ENCODE data around the gene AP3B1.

AP3B1 gene

DNA sequence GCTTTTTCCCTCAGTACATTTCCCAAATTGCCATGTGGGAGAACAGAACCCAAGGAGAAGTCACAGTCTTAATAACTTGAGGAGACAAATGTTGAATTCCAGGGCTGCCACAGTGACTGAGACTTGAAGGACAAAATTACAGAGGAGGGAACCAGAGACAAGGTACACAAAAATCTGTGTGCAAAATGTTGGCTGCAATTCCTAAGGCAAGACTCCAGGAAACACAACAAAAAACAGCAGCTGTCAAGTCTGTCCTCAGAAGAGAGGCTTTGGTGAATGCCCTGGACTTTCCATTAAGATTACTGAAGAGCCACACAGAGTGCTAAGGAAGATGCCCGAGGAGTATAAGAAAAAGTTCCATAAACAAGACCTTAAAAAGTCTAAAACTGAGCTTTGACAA is 21.1 kb downstream of the AP3B1 start:
- H3K27ac ChIP-seq (ENCODE audit: low read depth, low read length) = no peak overlapping the region
- no peak overlapping the region for H3K4me3 ChIP-seq (ENCODE audit: low read depth, low read length)
- no peaks in the 10 kb centered on the region for H3K27me3 ChIP-seq (ENCODE audit: control insufficient read depth, insufficient read depth, low read length)
- H3K9me3 ChIP-seq (ENCODE audit: control insufficient read depth, insufficient read depth, low read depth, low read length) = no peaks in the 10 kb centered on the region
- H3K4me1 ChIP-seq (ENCODE audit: control insufficient read depth, insufficient read depth, low read length) = peaks cover 42% of the 10 kb centered on the region
- H3K9ac ChIP-seq (ENCODE audit: low read length) = no peak overlapping the region
- H3K36me3 ChIP-seq (ENCODE audit: control insufficient read depth, insufficient read depth, low read length) = no peaks in the 10 kb centered on the region

DNA sequence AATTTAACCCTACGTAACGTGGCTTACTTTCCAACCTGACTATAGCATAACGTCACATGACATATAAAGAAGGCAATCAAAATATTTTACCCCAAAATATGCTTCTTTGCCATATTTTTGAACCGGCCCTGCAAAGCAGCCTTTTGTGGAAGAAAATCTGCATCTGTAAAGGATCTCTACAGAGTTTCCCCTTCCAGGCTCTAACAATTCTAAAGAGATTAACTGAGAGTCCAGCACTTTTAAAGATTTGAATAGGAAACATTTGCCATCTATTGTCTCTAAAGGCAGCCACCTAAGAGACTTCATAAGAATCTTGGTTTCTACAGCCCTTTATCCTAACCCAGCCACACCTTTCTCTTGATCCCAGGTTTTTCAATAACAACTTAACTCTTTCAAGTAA is 22.7 kb downstream of the AP3B1 start:
- peak overlapping the region; percentile 79 for H3K27ac ChIP-seq (ENCODE audit: low read depth, low read length)
- H3K4me3 ChIP-seq (ENCODE audit: low read depth, low read length) = 0 out of 2 replicates have a peak overlapping the region, but pooled peaks have one; percentile 6

DNA sequence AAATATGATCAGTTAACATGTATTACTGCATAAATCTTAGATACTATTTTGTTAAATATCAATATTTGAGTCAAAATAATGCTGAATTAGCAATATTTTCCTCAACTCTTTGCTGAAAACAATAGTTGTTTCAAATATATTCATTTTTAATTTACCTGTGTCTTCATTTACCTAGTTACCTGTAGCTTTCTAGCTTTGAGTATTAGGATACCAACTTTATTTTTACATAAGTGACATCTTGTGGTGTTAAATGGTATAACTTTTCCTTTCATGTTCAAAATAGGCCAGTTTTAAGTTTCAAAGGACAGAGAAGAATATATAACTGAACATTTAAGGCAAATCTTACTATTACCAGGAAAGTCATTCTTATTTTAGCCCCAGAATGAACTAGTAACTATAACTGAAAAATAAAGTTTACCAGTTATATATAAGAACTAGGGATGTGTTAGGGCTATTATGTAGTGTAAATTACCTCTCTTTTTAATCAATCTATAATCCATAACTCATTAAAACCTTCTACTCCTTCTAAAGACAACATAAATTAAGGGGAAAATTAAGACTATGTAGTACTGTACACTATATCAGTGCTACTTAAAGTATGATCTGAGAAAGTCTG is 25.3 kb downstream of the AP3B1 start:
- Histone ChIP-seq H3K9ac (ENCODE audit: low read length) (no peak overlapping the region), H3K27ac (ENCODE audit: low read depth, low read length) (no peak overlapping the region), H3K36me3 (ENCODE audit: control insufficient read depth, insufficient read depth, low read length) (peaks cover 16% of the 10 kb centered on the region), H3K4me1 (ENCODE audit: control insufficient read depth, insufficient read depth, low read length) (peaks cover 36% of the 10 kb centered on the region), H3K4me3 (ENCODE audit: low read depth, low read length) (no peak overlapping the region), H3K9me3 (ENCODE audit: control insufficient read depth, insufficient read depth, low read depth, low read length) (no peaks in the 10 kb centered on the region), H3K27me3 (ENCODE audit: control insufficient read depth, insufficient read depth, low read length) (no peaks in the 10 kb centered on the region)

More for the DNA sequence above, 22.7 kb downstream of the AP3B1 start:
- H3K36me3 ChIP-seq (ENCODE audit: control insufficient read depth, insufficient read depth, low read length) = no peaks in the 10 kb centered on the region
- no peaks in the 10 kb centered on the region for H3K9me3 ChIP-seq (ENCODE audit: control insufficient read depth, insufficient read depth, low read depth, low read length)
- H3K4me1 ChIP-seq (ENCODE audit: control insufficient read depth, insufficient read depth, low read length) = peaks cover 37% of the 10 kb centered on the region
- H3K9ac ChIP-seq (ENCODE audit: low read length) = no peak overlapping the region
- H3K27me3 ChIP-seq (ENCODE audit: control insufficient read depth, insufficient read depth, low read length) = no peaks in the 10 kb centered on the region

DNA sequence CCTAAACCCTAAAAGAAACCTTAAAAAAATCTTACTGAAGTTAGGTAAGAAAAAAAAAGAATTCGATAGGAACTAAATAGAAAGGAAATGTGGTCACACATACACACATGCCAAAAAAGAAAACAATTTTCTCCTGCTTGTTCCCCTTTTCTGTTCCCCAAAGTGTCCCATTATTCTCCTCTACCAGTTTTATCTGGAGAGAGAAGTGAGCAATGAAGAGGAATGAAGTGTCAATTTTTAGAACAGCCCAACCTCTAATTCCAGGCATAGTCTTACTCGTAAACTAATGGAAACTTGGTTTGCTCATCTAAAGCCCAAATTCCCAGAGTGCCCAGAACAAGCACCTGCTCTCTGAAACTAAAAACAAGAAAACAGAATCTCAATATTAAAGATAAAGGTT is 26.1 kb downstream of the AP3B1 start:
- H3K4me3 ChIP-seq (ENCODE audit: low read depth, low read length) = no peak overlapping the region
- H3K9me3 ChIP-seq (ENCODE audit: control insufficient read depth, insufficient read depth, low read depth, low read length) = no peaks in the 10 kb centered on the region
- no peaks in the 10 kb centered on the region for H3K27me3 ChIP-seq (ENCODE audit: control insufficient read depth, insufficient read depth, low read length)
- peaks cover 22% of the 10 kb centered on the region for H3K36me3 ChIP-seq (ENCODE audit: control insufficient read depth, insufficient read depth, low read length)
- H3K27ac ChIP-seq (ENCODE audit: low read depth, low read length) = no peak overlapping the region
- H3K9ac ChIP-seq (ENCODE audit: low read length) = no peak overlapping the region
- peaks cover 28% of the 10 kb centered on the region for H3K4me1 ChIP-seq (ENCODE audit: control insufficient read depth, insufficient read depth, low read length)

DNA sequence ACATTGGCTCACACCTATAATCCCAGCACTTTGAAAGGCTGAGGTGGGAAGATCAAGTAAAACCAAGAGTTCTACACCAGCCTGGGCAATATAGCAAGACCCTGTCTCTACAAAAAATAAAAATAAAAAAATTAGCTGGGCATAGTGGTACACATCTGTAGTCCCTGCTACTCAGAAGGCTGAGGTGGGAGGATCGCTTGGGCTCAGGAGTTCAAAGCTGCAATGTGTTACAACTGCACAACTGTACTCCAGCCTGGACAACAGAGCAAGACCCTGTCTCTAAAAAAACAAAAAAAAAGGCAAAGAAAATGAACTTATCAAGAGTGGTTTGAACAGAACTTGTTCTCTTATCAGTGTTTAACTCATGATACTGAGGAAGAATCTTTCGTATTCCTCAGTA is 29.3 kb downstream of the AP3B1 start:
- no peak overlapping the region for H3K27ac ChIP-seq (ENCODE audit: low read depth, low read length)
- no peak overlapping the region for H3K4me3 ChIP-seq (ENCODE audit: low read depth, low read length)
- H3K9ac ChIP-seq (ENCODE audit: low read length) = no peak overlapping the region
- H3K27me3 ChIP-seq (ENCODE audit: control insufficient read depth, insufficient read depth, low read length) = no peaks in the 10 kb centered on the region
- H3K36me3 ChIP-seq (ENCODE audit: control insufficient read depth, insufficient read depth, low read length) = peaks cover 29% of the 10 kb centered on the region
- H3K4me1 ChIP-seq (ENCODE audit: control insufficient read depth, insufficient read depth, low read length) = peaks cover under 1% of the 10 kb centered on the region; the same call in 1 of the 2 replicates
- H3K9me3 ChIP-seq (ENCODE audit: control insufficient read depth, insufficient read depth, low read depth, low read length) = no peaks in the 10 kb centered on the region

DNA sequence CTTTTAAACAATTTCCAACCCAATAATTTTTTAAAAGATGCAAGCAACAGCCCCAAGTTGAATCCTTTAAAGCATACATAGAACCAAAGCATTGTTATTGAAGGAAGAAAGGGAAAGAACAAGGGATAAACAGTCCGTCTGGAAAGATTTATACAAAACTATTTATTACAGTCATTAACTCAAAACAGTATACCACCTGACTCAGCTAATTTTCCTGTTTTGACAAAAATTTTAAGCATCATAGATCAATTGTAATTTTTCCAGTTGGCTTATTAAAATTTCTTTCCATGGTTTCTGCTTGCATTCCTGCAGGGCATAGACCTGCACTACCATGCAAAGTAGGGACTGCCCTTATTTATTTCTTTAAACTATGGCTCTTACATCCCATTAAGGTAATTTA is 29.9 kb downstream of the AP3B1 start:
- Histone ChIP-seq H3K4me3 (ENCODE audit: low read depth, low read length) (no peak overlapping the region), H3K36me3 (ENCODE audit: control insufficient read depth, insufficient read depth, low read length) (peaks cover 29% of the 10 kb centered on the region), H3K9ac (ENCODE audit: low read length) (no peak overlapping the region), H3K27ac (ENCODE audit: low read depth, low read length) (no peak overlapping the region), H3K27me3 (ENCODE audit: control insufficient read depth, insufficient read depth, low read length) (no peaks in the 10 kb centered on the region), H3K9me3 (ENCODE audit: control insufficient read depth, insufficient read depth, low read depth, low read length) (no peaks in the 10 kb centered on the region), H3K4me1 (ENCODE audit: control insufficient read depth, insufficient read depth, low read length) (no peaks in the 10 kb centered on the region)

DNA sequence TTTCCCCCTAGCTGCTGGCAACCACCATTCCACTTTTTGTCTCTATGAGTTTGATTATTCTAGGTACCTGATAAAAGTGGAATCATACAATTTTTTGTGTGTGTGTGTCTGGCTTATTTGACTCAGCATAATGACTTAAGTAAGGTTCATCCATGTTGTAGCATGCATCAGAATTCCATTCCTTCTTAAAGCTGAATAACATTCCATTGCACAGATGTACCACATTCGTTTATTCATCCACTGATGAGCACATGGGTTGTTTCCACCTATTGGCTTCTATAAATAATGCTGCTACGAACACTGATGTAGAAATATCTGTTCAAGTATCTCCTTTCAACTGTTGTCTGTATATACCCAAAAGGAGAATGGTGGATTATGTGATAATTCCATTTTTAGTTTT is 33.7 kb downstream of the AP3B1 start:
- Histone ChIP-seq H3K36me3 (ENCODE audit: control insufficient read depth, insufficient read depth, low read length) (peaks cover 22% of the 10 kb centered on the region), H3K27ac (ENCODE audit: low read depth, low read length) (no peak overlapping the region), H3K4me3 (ENCODE audit: low read depth, low read length) (no peak overlapping the region), H3K9me3 (ENCODE audit: control insufficient read depth, insufficient read depth, low read depth, low read length) (no peaks in the 10 kb centered on the region), H3K27me3 (ENCODE audit: control insufficient read depth, insufficient read depth, low read length) (no peaks in the 10 kb centered on the region), H3K4me1 (ENCODE audit: control insufficient read depth, insufficient read depth, low read length) (no peaks in the 10 kb centered on the region), H3K9ac (ENCODE audit: low read length) (no peak overlapping the region)

DNA sequence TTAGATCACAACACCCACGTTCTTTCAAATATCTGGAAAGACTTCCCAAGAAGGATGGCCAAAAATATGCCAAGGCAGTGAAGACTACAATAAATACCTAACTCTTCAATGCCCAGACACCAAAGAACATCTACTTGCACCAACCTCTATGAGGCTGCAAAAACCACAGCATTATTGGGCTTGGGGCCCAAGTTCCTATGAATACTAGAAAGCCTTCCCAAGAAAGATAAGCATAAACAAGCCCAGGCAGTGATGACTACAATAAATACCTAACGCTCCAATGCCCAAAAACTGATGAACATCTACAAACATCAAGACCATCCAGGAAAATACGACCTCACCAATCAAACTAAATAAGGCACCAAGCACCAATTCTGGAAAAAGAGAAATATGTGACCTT is 41.3 kb downstream of the AP3B1 start:
- Histone ChIP-seq H3K27me3 (ENCODE audit: control insufficient read depth, insufficient read depth, low read length) (no peaks in the 10 kb centered on the region), H3K36me3 (ENCODE audit: control insufficient read depth, insufficient read depth, low read length) (no peaks in the 10 kb centered on the region), H3K27ac (ENCODE audit: low read depth, low read length) (no peak overlapping the region), H3K4me3 (ENCODE audit: low read depth, low read length) (no peak overlapping the region), H3K4me1 (ENCODE audit: control insufficient read depth, insufficient read depth, low read length) (peaks cover 9% of the 10 kb centered on the region; the same call in 1 of the 2 replicates), H3K9ac (ENCODE audit: low read length) (no peak overlapping the region), H3K9me3 (ENCODE audit: control insufficient read depth, insufficient read depth, low read depth, low read length) (no peaks in the 10 kb centered on the region)

DNA sequence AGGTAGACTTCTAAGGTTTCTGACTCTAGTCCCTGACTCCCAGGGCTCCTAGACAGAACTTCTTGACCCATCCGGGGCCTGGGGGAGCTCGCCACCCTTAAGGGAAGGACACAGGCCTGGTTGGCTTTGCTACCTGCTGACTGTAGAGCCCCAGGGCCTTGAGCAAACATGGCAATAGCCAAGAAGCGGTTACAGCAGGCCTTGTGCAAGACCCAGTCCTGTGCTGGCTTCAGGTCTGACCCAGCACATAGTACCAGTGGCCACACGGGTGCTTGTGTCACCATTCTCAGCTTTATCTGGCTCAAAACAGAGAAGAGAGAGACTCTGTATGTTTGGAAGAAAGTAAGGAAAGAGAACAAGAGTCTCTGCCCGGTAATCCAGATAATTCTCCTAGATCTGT is 41.8 kb downstream of the AP3B1 start:
- H3K27ac ChIP-seq (ENCODE audit: low read depth, low read length) = no peak overlapping the region
- no peak overlapping the region for H3K9ac ChIP-seq (ENCODE audit: low read length)

DNA sequence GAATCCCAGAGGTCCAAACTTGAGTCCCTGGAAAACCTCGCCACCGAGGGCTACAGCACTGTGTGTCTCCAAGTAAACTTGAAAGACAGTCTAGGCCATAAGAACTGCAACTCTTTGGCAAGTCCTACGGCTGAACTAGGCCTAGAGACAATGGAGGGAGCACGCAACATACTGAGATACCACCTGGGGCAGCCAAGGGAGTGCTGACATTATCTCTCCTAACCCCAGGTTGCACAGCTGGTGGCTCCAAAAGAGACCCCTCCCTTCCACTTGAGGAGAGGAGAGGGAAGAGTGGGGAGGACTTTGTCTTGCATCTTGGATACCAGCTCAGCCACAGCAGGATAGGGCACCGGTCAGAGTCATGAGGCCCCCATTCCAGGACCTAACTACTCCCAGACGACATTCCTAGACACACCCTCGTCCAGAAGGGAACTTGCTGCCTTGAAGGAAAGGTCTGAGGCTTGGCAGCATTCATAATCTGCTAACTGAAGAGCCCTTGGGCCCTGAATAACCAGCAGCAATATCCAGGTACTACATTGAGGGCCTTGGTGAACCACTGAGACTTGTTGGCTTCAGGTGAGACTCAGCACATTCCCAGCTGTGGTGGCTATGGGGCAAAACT is 42.7 kb downstream of the AP3B1 start:
- Histone ChIP-seq H3K4me1 (ENCODE audit: control insufficient read depth, insufficient read depth, low read length) (peaks cover 9% of the 10 kb centered on the region; the same call in 1 of the 2 replicates), H3K27me3 (ENCODE audit: control insufficient read depth, insufficient read depth, low read length) (no peaks in the 10 kb centered on the region), H3K36me3 (ENCODE audit: control insufficient read depth, insufficient read depth, low read length) (no peaks in the 10 kb centered on the region), H3K9ac (ENCODE audit: low read length) (no peak overlapping the region), H3K4me3 (ENCODE audit: low read depth, low read length) (no peak overlapping the region), H3K9me3 (ENCODE audit: control insufficient read depth, insufficient read depth, low read depth, low read length) (no peaks in the 10 kb centered on the region), H3K27ac (ENCODE audit: low read depth, low read length) (no peak overlapping the region)

More for the DNA sequence above, 41.8 kb downstream of the AP3B1 start:
- Histone ChIP-seq H3K4me1 (ENCODE audit: control insufficient read depth, insufficient read depth, low read length) (peaks cover 9% of the 10 kb centered on the region; the same call in 1 of the 2 replicates), H3K36me3 (ENCODE audit: control insufficient read depth, insufficient read depth, low read length) (no peaks in the 10 kb centered on the region), H3K4me3 (ENCODE audit: low read depth, low read length) (no peak overlapping the region), H3K9me3 (ENCODE audit: control insufficient read depth, insufficient read depth, low read depth, low read length) (no peaks in the 10 kb centered on the region), H3K27me3 (ENCODE audit: control insufficient read depth, insufficient read depth, low read length) (no peaks in the 10 kb centered on the region)

DNA sequence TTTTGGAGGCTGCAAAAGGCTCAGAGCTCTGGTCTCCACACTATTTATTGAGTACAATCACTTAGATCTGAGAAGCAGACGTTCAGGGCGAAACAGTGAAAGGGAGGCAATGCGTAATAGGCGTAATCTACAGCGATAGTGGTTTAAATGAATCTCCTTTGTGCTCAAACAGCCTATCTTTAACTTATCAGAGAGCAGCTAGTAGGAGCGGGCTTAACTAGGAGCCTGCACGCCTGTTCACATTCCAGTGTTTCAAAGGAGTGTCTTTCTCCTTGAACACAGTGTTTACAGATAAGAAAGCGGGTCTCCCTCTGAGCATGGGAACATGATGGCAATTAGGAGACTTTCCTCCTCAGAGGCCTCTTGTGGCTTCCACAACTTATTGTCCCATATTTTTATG is 49.4 kb downstream of the AP3B1 start:
- Histone ChIP-seq H3K9ac (ENCODE audit: low read length) (no peak overlapping the region), H3K36me3 (ENCODE audit: control insufficient read depth, insufficient read depth, low read length) (no peaks in the 10 kb centered on the region), H3K9me3 (ENCODE audit: control insufficient read depth, insufficient read depth, low read depth, low read length) (no peaks in the 10 kb centered on the region), H3K27me3 (ENCODE audit: control insufficient read depth, insufficient read depth, low read length) (no peaks in the 10 kb centered on the region), H3K27ac (ENCODE audit: low read depth, low read length) (no peak overlapping the region; the same call in 1 of the 2 replicates), H3K4me1 (ENCODE audit: control insufficient read depth, insufficient read depth, low read length) (no peaks in the 10 kb centered on the region; the same call in 1 of the 2 replicates), H3K4me3 (ENCODE audit: low read depth, low read length) (no peak overlapping the region)
